ENCODE results near the gene MADD. TPM values are rescaled to one million over a fixed set of nuclear protein-coding genes. Genes with fewer than 3 reads are reported as not detected.

The MADD gene
- total RNA-seq, 8 experiments from 2014 or later: 19.5 to 55.7 (median 41.8) TPM

- Histone ChIP-seq H3K4me1 (replicated peaks in 1 of 2) (no peaks in the 10 kb centered on the region), H3K27ac (no peak overlapping the region), H3K4me3 (no peak overlapping the region)
- WGBS, 10 experiments: 60 to 100% (median 100%) methylated on average over 1 to 5 of the region's 5 CpGs; no CpG with 5 or more reads in 1 of the 10 experiments
- ATAC-seq (replicated peaks in 6 of 8): no peak
- in situ Hi-C loops (cut with MboI; ENCODE audit: low pct_unique_long_range_greater_than_20kb in 2 of 9, low sequenced_read_pairs in 9 of 9, unreplicated experiment in 9 of 9): no loop called here
Observed at GRCh38 chr11:47317064-47317828, 47.3 kb downstream of the MADD start.

DNA sequence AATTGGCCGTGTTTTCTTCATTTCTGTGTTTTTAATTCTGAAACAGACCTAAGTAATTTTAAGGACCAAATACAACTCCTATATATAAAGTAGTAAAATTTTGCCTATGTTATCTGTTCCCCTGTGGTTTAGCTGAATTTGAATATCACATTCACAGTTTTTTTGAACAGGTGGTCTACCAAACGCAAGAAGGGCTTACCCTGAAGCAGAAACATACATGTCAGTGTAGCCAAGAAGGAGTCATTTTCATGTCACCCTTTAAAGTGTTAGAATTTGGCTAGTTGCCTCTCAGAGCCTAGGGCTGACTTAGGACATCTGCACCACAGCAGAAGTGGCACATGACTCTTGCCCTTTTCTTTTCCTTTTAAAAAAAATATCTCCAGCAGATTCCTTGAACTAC lies 48.2 kb downstream of the MADD start:
- in situ Hi-C loops (cut with MboI; ENCODE audit: low pct_unique_long_range_greater_than_20kb in 2 of 9, low sequenced_read_pairs in 9 of 9, unreplicated experiment in 9 of 9): no loop called here
- H3K4me1 ChIP-seq (replicated peaks in 1 of 2): no peaks in the 10 kb centered on the region
- no peak overlapping the region for H3K4me3 ChIP-seq
- H3K27ac ChIP-seq: no peak overlapping the region
- no peak for ATAC-seq (replicated peaks in 6 of 8)
- WGBS, 10 experiments: 83 to 100% (median 98%) methylated on average over 1 to 2 of the region's 2 CpGs; no CpG with 5 or more reads in 2 of the 10 experiments

- no peak for ATAC-seq (replicated peaks in 6 of 8)
- in situ Hi-C loops (cut with MboI; ENCODE audit: low pct_unique_long_range_greater_than_20kb in 2 of 9, low sequenced_read_pairs in 9 of 9, unreplicated experiment in 9 of 9): no loop called here
- WGBS, 10 experiments: 85 to 100% (median 100%) methylated on average over 2 to 6 of the region's 12 CpGs; no CpG with 5 or more reads in 5 of the 10 experiments
- Histone ChIP-seq H3K27ac (no peak overlapping the region), H3K4me3 (no peak overlapping the region), H3K4me1 (replicated peaks in 1 of 2) (no peaks in the 10 kb centered on the region)
Observed at GRCh38 chr11:47324520-47324919, 54.6 kb downstream of the MADD start.

DNA sequence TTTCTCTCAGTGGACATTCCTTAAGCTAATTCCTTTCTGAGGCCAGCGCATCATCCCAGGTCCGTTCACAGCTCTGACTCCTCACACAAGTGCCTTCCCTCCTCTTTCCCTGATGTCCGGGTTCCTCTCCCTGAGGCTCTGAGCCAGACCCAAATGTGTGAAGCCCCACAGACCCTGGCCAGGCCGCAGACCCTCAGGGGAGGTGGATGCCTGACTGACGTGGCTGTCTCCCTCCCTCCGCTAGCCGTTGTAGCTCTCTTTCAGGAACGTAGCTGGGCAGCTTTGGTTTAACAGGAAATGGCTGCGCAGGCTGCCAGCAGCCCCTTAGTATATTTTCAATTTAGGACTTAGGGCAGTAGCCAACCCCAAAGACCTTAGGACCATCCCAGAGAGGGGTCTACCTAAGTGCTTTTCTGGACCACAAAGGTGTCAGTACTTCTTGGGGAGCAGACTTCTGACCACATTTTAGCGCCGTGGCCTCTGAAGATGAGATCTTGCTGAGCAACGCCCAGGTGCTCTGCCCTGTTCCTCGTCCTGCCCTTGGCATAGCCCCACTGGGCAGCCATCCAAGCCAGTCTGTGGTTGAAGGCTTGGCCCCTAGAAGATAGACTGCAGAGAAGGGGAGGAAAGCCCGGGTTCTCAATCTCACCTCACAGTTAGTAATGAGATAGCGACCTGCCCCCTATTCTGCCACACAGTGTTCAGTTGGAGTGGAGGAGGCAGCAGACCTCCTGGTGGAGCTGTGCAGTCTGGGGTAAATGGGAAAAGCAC lies 55.5 kb downstream of the MADD start:
- no peak overlapping the region for H3K4me3 ChIP-seq
- ATAC-seq (replicated peaks in 6 of 8): no peak
- H3K27ac ChIP-seq: no peak overlapping the region
- 40 to 100% (median 94%) methylated on average over 1 to 11 of the region's 15 CpGs for WGBS, 10 experiments
- in situ Hi-C loops (cut with MboI; ENCODE audit: low pct_unique_long_range_greater_than_20kb in 2 of 9, low sequenced_read_pairs in 9 of 9, unreplicated experiment in 9 of 9): no loop called here
- no peaks in the 10 kb centered on the region for H3K4me1 ChIP-seq (replicated peaks in 1 of 2)

GRCh38 chr11:47326198-47326597 lies 56.3 kb downstream of the MADD start:
- H3K27ac ChIP-seq: no peak overlapping the region
- ATAC-seq (replicated peaks in 6 of 8): no peak
- WGBS, 10 experiments: 83 to 100% (median 93%) methylated on average over 1 to 5 of the region's 12 CpGs; no CpG with 5 or more reads in 4 of the 10 experiments
- H3K4me3 ChIP-seq: no peak overlapping the region
- H3K4me1 ChIP-seq (replicated peaks in 1 of 2): no peaks in the 10 kb centered on the region
- in situ Hi-C loops (cut with MboI; ENCODE audit: low pct_unique_long_range_greater_than_20kb in 2 of 9, low sequenced_read_pairs in 9 of 9, unreplicated experiment in 9 of 9): no loop called here

- Histone ChIP-seq H3K4me3 (no peak overlapping the region), H3K27ac (no peak overlapping the region), H3K4me1 (replicated peaks in 1 of 2) (no peaks in the 10 kb centered on the region)
- in situ Hi-C loops (cut with MboI; ENCODE audit: low pct_unique_long_range_greater_than_20kb in 2 of 9, low sequenced_read_pairs in 9 of 9, unreplicated experiment in 9 of 9): no loop called here
- ATAC-seq (replicated peaks in 6 of 8): no peak
- WGBS, 10 experiments: 80 to 100% (median 87%) methylated on average over 1 to 6 of the region's 13 CpGs; no CpG with 5 or more reads in 4 of the 10 experiments
Observed at GRCh38 chr11:47327025-47327424, 57.1 kb downstream of the MADD start.

DNA sequence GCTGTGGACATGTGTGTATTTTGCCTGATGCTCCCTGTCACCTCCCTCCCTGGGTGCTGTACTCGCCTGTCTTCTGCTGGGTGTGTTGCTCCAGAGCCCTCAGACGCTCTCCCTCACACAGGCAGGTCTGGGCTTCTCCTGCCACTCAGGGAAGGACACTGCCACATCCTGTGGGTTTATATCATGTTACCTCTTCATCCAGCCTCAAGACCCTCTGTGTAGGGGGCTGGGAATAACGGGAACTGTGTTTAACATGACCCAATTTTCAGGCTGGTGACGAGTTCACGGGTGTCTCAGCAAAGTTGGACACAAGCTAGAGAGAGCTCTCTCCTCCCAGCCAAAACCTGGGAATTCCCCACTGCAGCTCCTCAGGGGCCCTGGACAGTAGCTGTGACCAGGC lies 58.0 kb downstream of the MADD start:
- WGBS, 10 experiments: 80 to 93% (median 83%) methylated on average over 1 to 4 of the region's 5 CpGs; no CpG with 5 or more reads in 7 of the 10 experiments
- ATAC-seq (replicated peaks in 6 of 8): no peak
- Histone ChIP-seq H3K4me1 (replicated peaks in 1 of 2) (no peaks in the 10 kb centered on the region), H3K27ac (no peak overlapping the region), H3K4me3 (no peak overlapping the region)
- in situ Hi-C loops (cut with MboI; ENCODE audit: low pct_unique_long_range_greater_than_20kb in 2 of 9, low sequenced_read_pairs in 9 of 9, unreplicated experiment in 9 of 9): no loop called here

DNA sequence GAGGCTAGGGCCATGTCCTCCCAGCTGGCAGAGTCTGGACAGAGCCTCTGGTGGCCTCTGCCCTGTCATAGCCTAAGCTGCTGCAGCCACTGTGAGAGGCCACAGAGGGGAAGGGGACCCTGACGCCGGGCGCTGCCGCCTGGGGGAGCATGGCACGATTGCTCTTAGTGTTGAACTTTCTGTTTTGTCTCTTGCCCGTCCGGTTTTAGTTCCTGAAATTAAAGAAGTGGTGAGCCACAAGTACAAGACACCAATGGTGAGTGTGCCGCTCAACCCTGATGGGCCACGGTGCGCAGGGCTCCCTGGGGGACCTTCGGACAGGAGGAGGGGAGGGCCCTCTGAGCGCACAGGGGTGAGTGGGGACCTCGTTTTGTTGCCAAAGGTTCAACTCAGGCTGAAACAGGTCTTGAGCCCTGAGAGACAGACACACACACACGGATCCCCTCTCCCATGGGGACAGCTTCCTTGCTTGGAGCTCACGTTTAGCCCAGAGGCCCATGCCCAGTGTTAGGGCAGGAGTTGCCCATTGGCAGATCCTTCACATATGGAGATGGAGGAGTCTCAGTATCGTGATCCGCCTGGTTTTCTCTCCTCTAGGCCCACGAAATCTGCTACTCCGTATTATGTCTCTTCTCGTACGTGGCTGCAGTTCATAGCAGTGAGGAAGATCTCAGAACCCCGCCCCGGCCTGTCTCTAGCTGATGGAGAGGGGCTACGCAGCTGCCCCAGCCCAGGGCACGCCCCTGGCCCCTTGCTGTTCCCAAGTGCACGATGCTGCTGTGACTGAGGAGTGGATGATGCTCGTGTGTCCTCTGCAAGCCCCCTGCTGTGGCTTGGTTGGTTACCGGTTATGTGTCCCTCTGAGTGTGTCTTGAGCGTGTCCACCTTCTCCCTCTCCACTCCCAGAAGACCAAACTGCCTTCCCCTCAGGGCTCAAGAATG lies 58.8 kb downstream of the MADD start:
- ATAC-seq (replicated peaks in 6 of 8): no peak
- no peak overlapping the region for H3K4me3 ChIP-seq
- no peak overlapping the region for H3K27ac ChIP-seq

DNA sequence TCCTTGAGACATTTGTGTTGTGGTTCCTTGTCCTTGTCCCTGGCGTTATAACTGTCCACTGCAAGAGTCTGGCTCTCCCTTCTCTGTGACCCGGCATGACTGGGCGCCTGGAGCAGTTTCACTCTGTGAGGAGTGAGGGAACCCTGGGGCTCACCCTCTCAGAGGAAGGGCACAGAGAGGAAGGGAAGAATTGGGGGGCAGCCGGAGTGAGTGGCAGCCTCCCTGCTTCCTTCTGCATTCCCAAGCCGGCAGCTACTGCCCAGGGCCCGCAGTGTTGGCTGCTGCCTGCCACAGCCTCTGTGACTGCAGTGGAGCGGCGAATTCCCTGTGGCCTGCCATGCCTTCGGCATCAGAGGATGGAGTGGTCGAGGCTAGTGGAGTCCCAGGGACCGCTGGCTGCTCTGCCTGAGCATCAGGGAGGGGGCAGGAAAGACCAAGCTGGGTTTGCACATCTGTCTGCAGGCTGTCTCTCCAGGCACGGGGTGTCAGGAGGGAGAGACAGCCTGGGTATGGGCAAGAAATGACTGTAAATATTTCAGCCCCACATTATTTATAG lies 59.6 kb downstream of the MADD start:
- in situ Hi-C loops (cut with MboI; ENCODE audit: low pct_unique_long_range_greater_than_20kb in 2 of 9, low sequenced_read_pairs in 9 of 9, unreplicated experiment in 9 of 9): no loop called here
- ATAC-seq (replicated peaks in 6 of 8): peak in 6 of 8 experiments; percentile 12 to 31 (median 24)
- Histone ChIP-seq H3K27ac (no peak overlapping the region), H3K4me3 (no peak overlapping the region), H3K4me1 (replicated peaks in 1 of 2) (no peaks in the 10 kb centered on the region)
- WGBS, 10 experiments: 40 to 100% (median 69%) methylated on average over 1 to 6 of the region's 12 CpGs; no CpG with 5 or more reads in 3 of the 10 experiments

More for the DNA sequence above, 58.8 kb downstream of the MADD start:
- no peaks in the 10 kb centered on the region for H3K4me1 ChIP-seq (replicated peaks in 1 of 2)
- 81 to 95% (median 88%) methylated on average over 3 to 12 of the region's 29 CpGs; no CpG with 5 or more reads in 4 of the 10 experiments for WGBS, 10 experiments
- in situ Hi-C loops (cut with MboI; ENCODE audit: low pct_unique_long_range_greater_than_20kb in 2 of 9, low sequenced_read_pairs in 9 of 9, unreplicated experiment in 9 of 9): no loop called here

- Histone ChIP-seq H3K4me3 (no peak overlapping the region), H3K27ac (no peak overlapping the region), H3K4me1 (replicated peaks in 1 of 2) (no peaks in the 10 kb centered on the region)
- peak in 7 of 8 experiments; percentile 12 to 79 (median 65) for ATAC-seq (replicated peaks in 6 of 8)
- in situ Hi-C loops (cut with MboI; ENCODE audit: low pct_unique_long_range_greater_than_20kb in 2 of 9, low sequenced_read_pairs in 9 of 9, unreplicated experiment in 9 of 9): no loop called here
- WGBS, 10 experiments: 41 to 87% (median 63%) methylated on average over 2 to 9 of the region's 16 CpGs; no CpG with 5 or more reads in 5 of the 10 experiments
Observed at GRCh38 chr11:47329987-47330931, 60.3 kb downstream of the MADD start.

DNA sequence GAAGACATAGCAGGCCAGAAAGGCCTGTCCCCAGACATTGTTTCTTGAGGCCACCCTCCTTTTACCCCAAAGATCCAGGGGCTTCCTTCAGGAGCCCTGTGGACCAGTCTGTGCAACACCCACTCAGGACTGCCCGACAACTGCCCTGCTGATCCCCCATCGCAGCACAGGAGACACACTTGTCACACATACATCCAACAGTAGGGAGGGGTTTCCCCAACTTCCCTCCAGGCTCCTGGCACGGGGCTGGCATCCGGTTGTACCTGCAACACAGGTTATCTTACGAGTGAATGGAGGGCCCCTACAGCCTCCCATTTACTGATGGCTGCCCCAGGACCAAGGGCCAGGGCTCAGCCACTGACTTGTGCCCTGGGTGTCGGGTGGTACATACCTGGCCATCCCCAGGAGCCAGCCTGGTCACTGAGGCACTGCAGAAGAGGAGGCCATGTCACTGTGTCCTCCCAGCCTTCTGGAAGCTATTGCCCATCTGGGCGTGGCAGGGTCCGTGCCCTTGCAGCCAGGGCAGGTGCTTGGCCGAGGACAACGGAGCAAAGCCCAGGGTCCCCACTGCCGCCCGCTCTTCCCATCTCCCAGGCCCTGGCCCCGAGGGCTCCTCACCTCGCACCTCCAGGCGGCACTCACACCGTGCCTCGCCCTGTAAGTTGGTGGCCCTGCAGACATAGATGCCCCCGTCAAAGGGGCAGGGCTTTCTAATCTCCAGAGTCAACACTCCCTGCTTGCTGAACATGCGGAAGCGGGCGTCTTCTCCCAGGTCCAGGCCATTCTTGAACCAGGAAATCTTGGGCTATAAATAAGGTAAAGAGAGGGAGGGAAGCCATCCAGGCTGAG lies 61.7 kb downstream of the MADD start:
- H3K4me3 ChIP-seq: no peak overlapping the region
- 71 to 90% (median 87%) methylated on average over 3 to 6 of the region's 21 CpGs; no CpG with 5 or more reads in 7 of the 10 experiments for WGBS, 10 experiments
- H3K27ac ChIP-seq: no peak overlapping the region
- in situ Hi-C loops (cut with MboI; ENCODE audit: low pct_unique_long_range_greater_than_20kb in 2 of 9, low sequenced_read_pairs in 9 of 9, unreplicated experiment in 9 of 9): no loop called here
- no peaks in the 10 kb centered on the region for H3K4me1 ChIP-seq (replicated peaks in 1 of 2)
- no peak for ATAC-seq (replicated peaks in 6 of 8)
